Activated CD4-positive, alpha-beta T cell treated with anti-CD3 and anti-CD28 coated beads, Interleukin-2, Interleukin-6, amounts not matched to agents 100 ng/mL and 50 ng/mL, durations not matched to agents 16 hours and 8 hours (primary cell): ENCODE data around the gene IGHMBP2.
"Not testable (repeated sequence)": the region's sequence is repeated elsewhere in the genome, so short reads cannot be mapped to it uniquely, and the experiment has no call there.

ENCODE experiments used
- DNase-seq: peaks from one replicate; pipeline ENCODE4 v3.0.0-alpha.2; 2020

IGHMBP2 gene

DNA sequence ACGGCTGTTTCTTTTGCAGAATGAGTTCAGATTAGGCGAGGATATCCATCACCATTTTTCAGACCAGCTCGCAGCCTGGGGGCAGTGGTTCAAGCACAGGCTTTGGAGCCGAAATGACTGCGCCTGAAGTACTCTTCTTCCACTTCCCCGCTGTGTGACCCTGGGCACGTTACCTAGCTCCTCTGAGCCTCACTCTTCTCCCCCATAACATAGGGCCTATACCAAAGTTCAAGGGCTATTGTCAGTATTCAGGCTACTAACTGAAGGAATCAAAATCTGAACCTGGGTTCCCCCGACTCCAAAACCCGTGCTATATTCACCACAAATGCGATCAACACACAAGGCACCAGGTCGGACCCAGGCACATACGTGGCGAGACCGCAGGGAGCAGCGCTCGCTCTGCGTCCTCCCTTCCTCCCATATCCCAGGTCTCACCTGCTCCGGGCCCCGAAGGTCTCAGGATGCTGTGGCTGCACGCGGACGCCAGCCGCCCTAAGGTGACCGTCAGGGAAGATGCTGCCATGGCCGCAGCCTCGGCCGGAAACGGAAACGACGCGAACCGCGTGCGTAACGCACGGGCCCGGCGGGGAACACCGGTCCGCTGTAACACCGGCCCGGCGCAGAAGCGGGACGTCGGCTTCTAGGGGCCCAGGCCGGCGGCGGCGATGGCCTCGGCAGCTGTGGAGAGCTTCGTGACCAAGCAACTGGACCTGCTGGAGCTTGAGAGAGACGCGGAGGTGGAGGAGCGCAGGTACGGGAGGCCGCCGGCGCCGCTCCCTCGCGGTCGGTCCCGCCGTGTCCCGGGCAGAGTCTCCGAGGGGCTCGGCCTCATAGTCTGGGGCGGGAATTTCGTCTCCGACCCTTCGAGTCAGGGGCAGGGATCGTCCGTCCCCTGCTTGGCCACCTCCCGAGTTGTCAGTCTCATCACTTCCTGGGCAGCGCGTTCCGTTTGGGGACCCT lies at the start of gene IGHMBP2, which contains the start of gene MRPL21:
Gene IGHMBP2 (plus strand): TSS at position 604 of the 960 bp plus-strand sequence. CDS start 62 bp downstream, at position 666.
Gene MRPL21 (minus strand): TSS at position 545 of the 960 bp plus-strand sequence. CDS start 22 bp downstream, at position 523.
- DNase-seq = peak; percentile 92

DNA sequence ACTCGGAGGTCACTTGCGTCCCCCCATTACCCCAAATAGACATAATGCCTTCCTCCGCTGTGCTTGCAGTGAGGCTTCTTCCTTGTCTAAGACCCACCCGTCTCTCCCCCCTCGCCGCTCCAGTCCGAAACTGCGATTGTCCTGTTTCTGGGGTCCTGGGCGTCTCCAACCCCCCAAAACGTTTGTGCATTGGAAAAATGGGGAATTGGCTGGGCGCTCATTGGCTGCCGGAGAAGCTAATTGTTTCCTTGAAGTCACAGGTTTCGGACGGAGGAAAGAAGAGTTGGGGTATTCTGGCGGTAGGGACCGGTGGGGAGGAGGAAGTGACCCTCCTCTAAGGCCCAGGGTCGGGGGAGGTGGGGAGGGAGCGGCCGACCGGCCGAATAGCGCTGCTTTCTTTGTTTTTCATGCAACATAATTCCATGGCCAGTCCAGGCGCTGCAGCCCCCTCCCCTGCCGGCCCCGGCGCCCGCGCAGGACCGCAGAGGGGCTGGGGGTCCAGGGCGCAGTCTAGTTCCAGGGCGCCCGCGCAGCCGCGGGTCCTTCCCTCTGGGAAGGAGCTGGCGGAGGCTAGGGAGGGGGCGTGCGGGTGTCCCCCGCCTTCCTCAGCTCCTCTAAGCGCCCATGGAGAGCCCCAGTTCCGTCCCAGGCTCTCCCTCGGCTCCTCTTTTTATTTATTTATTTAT lies 49.3 kb upstream of the IGHMBP2 start:
- no peak for DNase-seq

GRCh38 chr11:68855205-68855981 lies 48.3 kb upstream of the IGHMBP2 start:
- no peak for DNase-seq

DNA sequence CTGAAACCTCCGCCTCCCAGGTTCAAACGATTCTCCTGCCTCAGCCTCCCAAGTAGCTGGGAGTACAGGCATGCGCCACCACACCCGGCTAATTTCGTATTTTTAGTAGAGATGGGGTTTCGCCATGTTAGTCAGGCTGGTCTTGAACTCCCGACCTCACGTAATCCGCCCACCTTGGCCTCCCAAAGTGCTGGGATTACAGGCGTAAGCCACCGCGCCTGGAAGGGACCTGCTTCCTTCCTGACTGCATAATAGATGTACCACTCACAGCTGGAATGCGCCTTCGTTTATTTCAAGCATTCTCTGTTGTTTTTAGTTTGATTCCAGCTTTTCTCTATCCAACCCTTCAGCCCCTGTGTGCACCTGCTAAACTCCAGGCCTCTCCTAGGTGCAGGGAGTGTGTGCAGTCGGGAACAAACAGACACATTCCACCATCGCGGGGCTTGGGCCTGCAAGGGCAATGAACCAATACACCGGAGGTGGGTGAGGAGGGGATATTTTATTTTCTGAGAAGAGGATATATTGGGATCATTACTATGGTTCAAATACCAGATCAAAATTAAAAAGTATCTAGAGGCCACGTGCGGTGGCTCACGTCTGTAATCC lies 47.2 kb upstream of the IGHMBP2 start:
- not testable (repeated sequence) for DNase-seq

DNA sequence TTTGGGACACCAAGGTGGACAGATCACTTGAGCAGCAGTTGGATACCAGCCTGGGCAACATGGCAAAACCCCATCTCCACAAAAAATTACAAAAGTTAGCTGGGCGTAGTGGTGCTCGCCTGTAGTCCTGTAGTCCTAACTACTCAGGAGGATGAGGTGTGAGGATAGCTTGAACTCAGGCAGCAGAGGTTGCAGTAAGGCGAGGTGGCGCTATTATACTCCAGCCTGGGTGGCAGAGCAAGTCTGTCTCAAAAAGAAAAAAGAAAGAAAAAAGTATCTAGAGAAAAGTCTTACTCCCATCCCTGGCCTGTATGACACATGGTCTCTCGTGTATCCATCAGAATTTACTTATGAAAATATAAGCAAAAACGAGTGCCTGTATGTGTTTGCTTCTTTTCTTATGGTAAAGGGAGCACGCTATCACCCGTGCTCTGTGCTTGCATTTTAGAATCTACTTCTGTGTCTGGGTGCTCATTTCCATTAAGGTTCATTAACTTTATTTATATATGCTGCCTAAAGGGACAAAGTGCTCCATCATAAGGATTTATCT lies 46.6 kb upstream of the IGHMBP2 start:
- no peak for DNase-seq

GRCh38 chr11:68859123-68859522 lies 44.6 kb upstream of the IGHMBP2 start:
- DNase-seq = no peak

DNA sequence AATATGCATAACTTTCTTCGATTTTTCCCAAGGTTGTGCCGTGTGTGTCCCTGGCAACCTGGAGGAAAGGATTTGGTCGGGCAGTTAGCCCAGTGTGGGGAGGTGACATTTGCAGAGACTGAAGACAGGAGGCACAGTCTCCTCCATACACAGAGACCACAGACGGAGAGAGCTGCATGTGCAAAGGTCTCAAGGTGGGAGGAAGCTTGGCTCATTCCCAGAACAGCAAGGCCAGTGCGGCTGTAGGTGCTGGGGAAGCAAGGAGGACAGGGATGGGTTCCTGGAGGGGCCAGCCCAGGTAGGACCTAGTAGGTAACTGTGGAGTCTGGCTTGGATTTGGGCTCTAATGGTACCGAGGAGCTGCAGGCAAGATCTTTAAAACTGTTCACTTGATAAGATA lies 41.3 kb upstream of the IGHMBP2 start:
- DNase-seq = no peak

- DNase-seq = no peak
These were observed 40.0 kb upstream of the IGHMBP2 start for GRCh38 chr11:68863553-68864265.

- no peak for DNase-seq
These were observed 38.5 kb upstream of the IGHMBP2 start for GRCh38 chr11:68865241-68865640.

DNA sequence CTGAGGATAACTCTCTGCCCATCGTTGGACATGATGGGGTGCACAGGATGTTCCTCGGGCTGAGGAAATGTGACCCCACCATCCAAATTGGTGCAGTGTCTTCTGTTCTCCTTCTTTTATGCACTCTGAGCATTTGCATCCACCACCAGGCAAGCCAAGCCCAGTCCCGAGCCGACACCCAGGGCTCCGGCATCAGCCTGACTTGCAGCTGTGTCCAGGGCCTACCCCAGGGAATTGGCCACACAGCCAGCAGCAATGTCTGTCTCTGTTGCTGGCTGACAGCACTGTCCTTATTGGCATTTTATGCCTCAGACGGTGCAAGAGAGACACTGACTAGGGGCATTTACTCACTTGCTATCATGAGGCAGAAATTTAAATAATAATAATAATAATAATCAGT lies 36.6 kb upstream of the IGHMBP2 start:
- DNase-seq = no peak

DNA sequence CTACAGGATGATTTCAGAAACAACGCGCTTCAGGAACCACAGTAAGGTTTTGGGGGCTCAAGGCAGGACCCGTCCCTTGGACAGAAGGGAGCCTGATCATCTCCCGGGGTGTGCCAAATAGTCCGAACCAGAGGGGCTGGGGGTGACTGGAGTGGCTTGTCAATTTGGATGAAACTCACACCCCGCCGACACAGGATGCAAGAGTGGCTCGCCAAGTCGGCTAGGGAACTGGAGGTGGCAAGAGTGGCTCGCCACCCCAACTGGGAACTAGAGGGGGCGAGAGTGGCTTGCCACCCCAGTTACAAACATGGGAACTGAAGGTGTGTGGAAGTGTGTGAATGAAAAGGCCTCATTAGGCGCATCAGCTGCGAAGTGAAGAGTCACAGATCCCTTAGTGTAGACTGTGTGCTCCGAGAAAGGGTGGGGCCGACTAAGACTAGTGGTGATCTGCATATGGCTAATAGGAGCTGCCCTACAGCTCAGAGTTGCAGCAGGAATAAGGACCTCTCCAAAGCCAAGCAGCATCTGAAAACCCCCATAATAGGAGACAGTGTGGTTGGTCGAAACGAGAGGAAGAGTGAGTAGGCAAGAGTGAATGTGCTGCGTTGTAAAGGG lies 35.4 kb upstream of the IGHMBP2 start:
- no peak for DNase-seq

DNA sequence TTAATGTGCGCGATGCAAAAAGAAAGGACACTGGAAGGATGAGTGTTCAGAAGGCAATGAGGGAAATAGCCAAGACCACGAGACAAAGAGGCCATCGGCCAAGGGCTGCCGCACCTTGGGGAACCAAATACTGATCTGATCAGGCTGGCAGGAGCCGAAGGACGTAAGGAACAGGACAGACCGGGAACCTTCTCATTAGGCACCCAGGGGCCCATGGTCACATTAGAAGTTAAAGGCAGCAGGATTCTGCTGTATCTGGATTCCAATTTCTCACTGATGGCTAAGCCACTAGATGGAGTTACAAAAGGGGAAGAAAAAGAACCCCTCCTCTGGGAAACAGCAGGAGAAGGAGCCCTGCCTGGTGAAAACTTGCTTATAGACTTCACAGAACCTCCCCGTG lies 33.2 kb upstream of the IGHMBP2 start:
- no peak for DNase-seq

DNA sequence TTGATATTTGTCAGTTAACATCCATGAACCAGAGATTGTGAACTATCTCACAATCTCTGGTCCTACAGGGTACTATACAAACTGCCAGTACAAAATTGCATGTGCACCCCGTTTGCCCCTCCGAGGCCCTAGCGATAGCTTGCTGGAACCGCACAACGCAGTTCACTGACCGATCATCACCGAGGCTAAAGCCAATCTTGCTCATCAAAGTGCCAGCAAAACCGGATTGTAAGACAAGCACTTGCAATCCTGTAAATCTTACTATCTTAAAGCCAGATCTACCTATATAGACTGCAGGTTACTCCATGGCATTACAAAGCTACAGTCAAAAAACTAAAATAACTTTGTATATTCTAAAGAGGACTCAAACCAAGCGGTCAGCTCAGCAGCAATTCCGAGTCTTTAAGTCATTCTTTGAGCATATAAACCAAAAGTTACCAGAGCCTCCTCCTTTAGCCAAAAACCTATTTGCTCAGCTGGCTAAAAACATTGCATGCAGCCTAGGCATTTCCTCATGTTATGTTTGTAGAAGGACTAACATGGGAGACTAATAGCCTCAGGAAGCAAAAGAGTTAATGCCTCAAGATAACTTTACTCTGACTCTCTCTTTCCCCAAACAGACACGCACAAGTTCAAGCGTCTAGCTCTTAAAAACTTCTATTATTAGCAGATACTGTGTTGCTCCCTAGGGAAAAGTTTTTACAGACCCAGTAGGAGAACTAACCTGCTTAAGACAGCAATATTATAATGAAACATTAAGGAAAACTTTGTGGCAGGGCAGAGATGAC lies 31.3 kb upstream of the IGHMBP2 start:
- no peak for DNase-seq

- DNase-seq = no peak
These were observed 25.7 kb upstream of the IGHMBP2 start for GRCh38 chr11:68878022-68878421.

DNA sequence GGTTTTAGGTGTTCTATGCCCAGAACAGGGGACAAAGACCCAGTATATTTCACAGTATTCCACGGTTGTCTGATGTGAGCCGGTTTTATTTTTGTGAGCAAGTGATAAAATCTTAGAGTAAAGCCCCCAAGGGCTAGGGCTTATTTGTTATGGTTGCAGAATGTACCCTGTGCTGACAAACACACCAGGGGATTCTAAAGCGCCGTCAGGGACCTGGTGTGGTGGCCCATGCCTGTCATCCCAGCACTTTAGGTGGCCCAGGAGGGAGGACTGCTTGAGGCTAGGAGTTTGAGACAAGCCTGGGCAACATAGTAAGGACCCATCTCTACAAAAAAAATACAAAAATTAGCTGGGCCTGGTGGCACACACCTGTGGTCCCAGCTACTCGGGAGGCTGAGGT lies 22.8 kb upstream of the IGHMBP2 start:
- no peak for DNase-seq

GRCh38 chr11:68881320-68881719 lies 22.4 kb upstream of the IGHMBP2 start:
- DNase-seq = no peak

DNA sequence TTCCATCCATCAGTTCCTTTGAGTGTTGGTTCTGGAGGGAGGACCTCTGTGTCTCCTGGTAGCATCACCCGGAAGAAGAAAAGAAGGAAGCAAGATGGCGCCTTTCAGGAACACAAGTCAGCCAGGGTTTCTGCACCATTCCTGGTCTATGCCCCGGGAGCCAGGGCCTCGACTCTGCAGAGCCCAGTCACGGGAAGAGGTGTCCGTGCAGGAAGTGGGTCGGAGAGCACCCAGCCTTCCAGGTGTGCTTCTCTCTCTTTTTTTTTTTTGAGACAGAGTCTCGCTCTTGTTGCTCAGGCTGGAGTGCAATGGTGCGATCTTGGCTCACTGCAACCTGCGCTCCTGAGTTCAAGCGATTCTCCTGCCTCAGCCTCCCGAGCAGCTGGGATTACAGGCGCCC lies 21.3 kb upstream of the IGHMBP2 start:
- DNase-seq = no peak

- not testable (repeated sequence) for DNase-seq
These were observed 18.9 kb upstream of the IGHMBP2 start for GRCh38 chr11:68884827-68885226.

GRCh38 chr11:68889948-68890446 lies 13.7 kb upstream of the IGHMBP2 start:
- no peak for DNase-seq
